IPS-11a (cell line): Measurements from ENCODE around the gene MAJIN.
"Not testable (repeated sequence)": the region's sequence is repeated elsewhere in the genome, so short reads cannot be mapped to it uniquely, and the experiment has no call there.

Experiments used
- H3K4me3 ChIP-seq: one replicate; pipeline ENCODE4 v1.5.1; 2013; ENCODE audit warnings: low read depth, low read length, control low read depth

Gene MAJIN

GRCh38 chr11:64994318-64994717 is 22.4 kb upstream of the MAJIN start:
- H3K4me3 ChIP-seq: no peak overlapping the region

GRCh38 chr11:64990222-64990923 is 18.5 kb upstream of the MAJIN start:
- no peak overlapping the region for H3K4me3 ChIP-seq

GRCh38 chr11:64989416-64989815 is 17.5 kb upstream of the MAJIN start:
- no peak overlapping the region for H3K4me3 ChIP-seq

GRCh38 chr11:64987998-64988854 is 16.3 kb upstream of the MAJIN start:
- no peak overlapping the region for H3K4me3 ChIP-seq

- H3K4me3 ChIP-seq: not testable (repeated sequence)
These were observed 11.4 kb upstream of the MAJIN start for GRCh38 chr11:64983339-64983738.

- H3K4me3 ChIP-seq: no peak overlapping the region
These were observed 4.7 kb upstream of the MAJIN start for GRCh38 chr11:64976651-64977050.

GRCh38 chr11:64974124-64974523 is 2.2 kb upstream of the MAJIN start:
- H3K4me3 ChIP-seq: no peak overlapping the region

- no peak overlapping the region for H3K4me3 ChIP-seq
These were observed 1.2 kb downstream of the MAJIN start for GRCh38 chr11:64970731-64971151.

- H3K4me3 ChIP-seq: no peak overlapping the region
These were observed 2.7 kb downstream of the MAJIN start for GRCh38 chr11:64969209-64969608.

GRCh38 chr11:64967375-64967774 is 4.5 kb downstream of the MAJIN start:
- no peak overlapping the region for H3K4me3 ChIP-seq

GRCh38 chr11:64963072-64963631 is 8.8 kb downstream of the MAJIN start:
- H3K4me3 ChIP-seq: no peak overlapping the region

GRCh38 chr11:64960719-64961118 is 11.2 kb downstream of the MAJIN start:
- H3K4me3 ChIP-seq: no peak overlapping the region

GRCh38 chr11:64959498-64959897 is 12.4 kb downstream of the MAJIN start:
- H3K4me3 ChIP-seq: no peak overlapping the region

- no peak overlapping the region for H3K4me3 ChIP-seq
These were observed 17.7 kb downstream of the MAJIN start for GRCh38 chr11:64954201-64954600.

- no peak overlapping the region for H3K4me3 ChIP-seq
These were observed 20.4 kb downstream of the MAJIN start for GRCh38 chr11:64951529-64951928.

- H3K4me3 ChIP-seq: no peak overlapping the region
These were observed 24.6 kb downstream of the MAJIN start for GRCh38 chr11:64947208-64947814.

- no peak overlapping the region for H3K4me3 ChIP-seq
These were observed 35.4 kb downstream of the MAJIN start for GRCh38 chr11:64936539-64936938.

GRCh38 chr11:64935359-64936081 is 36.4 kb downstream of the MAJIN start, which contains the start of gene GPHA2:
GPHA2 (minus strand) TSS chr11:64935893; CDS start chr11:64935460, 433 bp downstream.
- H3K4me3 ChIP-seq: no peak within 1 kb of the TSS

GRCh38 chr11:64934682-64935358 is 37.1 kb downstream of the MAJIN start:
- H3K4me3 ChIP-seq: no peak overlapping the region
